ENCODE measurements around the gene RILP.
A peak's percentile ranks its signal among the peaks of the same experiment; 100 is the strongest.
"Not testable (repeated sequence)": the region's sequence is repeated elsewhere in the genome, so short reads cannot be mapped to it uniquely, and the experiment has no call there.

The RILP gene

DNA sequence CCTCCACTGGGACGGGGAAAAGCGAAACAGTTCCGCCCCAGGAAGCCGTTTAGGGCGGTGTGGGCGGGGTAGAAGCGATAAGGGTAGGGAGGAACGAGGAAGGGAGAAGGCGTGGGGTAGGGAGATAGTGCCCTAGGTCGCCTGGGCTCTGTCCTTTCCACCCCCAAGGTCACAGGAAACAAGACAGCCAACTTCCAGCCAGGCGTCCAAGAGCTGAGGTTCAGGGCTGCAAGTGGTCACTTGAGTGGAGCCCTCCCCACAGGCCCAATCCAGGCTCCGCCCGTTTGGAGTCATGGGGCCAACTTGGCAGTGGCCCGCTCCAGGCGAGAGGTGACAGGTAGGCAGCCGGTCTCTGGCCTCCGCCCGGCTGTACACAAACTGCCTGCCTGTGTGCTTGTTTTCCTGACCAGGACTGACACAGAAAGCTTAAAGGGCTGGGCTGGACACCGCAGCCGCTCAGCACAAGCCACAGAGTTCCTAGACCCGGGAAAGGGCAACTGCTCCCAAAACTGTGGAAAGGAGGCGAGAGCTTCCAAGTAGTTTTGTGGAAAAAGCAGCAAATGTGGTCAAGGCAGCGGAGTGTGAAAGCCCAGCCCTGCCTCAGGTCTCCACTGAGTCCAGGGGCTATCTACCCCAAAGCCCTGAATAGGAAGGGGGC lies at the start of gene RILP:
Gene RILP, minus strand, starts transcription at position 23 of the 658 bp plus-strand sequence. CDS start 62 bp downstream, outside the sequence.
- H3K4me3 ChIP-seq (replicated peaks; ENCODE audit: low read depth, low read length): peak within 1 kb of the TSS; percentile 57
- DNase-seq (ENCODE audit: low read depth): peak; percentile 29
- TF ChIP-seq, protein P1, sequence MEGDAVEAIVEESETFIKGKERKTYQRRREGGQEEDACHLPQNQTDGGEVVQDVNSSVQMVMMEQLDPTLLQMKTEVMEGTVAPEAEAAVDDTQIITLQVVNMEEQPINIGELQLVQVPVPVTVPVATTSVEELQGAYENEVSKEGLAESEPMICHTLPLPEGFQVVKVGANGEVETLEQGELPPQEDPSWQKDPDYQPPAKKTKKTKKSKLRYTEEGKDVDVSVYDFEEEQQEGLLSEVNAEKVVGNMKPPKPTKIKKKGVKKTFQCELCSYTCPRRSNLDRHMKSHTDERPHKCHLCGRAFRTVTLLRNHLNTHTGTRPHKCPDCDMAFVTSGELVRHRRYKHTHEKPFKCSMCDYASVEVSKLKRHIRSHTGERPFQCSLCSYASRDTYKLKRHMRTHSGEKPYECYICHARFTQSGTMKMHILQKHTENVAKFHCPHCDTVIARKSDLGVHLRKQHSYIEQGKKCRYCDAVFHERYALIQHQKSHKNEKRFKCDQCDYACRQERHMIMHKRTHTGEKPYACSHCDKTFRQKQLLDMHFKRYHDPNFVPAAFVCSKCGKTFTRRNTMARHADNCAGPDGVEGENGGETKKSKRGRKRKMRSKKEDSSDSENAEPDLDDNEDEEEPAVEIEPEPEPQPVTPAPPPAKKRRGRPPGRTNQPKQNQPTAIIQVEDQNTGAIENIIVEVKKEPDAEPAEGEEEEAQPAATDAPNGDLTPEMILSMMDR (IDR thresholded peaks at IDR 0.05; ENCODE audit: low read length, missing control alignments): no peak

DNA sequence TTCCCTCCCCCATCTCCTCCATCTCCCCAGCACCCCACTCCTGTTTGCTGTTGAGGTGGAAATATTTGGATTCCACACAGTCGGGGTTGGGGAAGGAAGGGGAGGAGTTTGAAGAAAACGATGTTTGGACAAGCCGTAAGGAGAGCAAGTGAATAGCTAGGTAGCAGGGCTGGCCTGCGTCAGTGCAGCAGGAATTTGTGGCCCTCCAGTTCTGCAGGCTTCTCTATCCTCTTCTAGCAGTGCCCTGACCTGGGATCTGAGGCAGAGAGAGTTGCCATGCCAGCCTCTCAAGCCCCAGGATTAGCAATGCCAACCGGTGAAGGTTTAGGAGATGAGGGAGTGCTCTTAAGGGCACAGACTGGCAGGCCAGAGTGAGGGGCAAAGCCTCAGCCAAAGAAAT lies 48.0 kb upstream of the RILP start:
- no peak overlapping the region for H3K4me3 ChIP-seq (replicated peaks; ENCODE audit: low read depth, low read length)
- TF ChIP-seq, protein P1 (IDR thresholded peaks at IDR 0.05; ENCODE audit: low read length, missing control alignments): no peak
- no peak for DNase-seq (ENCODE audit: low read depth)

- H3K4me3 ChIP-seq (replicated peaks; ENCODE audit: low read depth, low read length): no peak overlapping the region
- TF ChIP-seq, protein P1 (IDR thresholded peaks at IDR 0.05; ENCODE audit: low read length, missing control alignments): no peak
- no peak for DNase-seq (ENCODE audit: low read depth)
Observed at GRCh38 chr17:1695365-1695764, 45.7 kb upstream of the RILP start.

DNA sequence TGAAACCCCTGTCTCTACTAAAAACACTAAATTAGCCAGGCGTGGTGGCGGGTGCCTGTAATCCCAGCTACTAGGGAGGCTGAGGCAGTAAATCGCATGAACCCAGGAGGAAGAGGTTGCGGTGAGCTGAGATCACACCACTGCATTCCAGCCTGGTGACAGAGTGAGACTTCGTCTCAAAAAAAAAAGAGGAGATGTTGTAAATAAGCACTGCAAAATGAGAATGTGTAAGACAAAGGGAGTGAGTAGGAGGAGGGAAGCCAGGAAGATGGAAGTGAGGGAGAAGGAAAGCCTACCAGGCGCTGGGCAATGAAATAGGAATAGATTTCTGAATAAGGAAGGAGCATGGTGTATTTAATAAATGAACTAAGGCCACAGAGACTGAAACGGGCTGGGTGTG lies 43.7 kb upstream of the RILP start:
- TF ChIP-seq, protein P1 (IDR thresholded peaks at IDR 0.05; ENCODE audit: low read length, missing control alignments): no peak
- no peak for DNase-seq (ENCODE audit: low read depth)

DNA sequence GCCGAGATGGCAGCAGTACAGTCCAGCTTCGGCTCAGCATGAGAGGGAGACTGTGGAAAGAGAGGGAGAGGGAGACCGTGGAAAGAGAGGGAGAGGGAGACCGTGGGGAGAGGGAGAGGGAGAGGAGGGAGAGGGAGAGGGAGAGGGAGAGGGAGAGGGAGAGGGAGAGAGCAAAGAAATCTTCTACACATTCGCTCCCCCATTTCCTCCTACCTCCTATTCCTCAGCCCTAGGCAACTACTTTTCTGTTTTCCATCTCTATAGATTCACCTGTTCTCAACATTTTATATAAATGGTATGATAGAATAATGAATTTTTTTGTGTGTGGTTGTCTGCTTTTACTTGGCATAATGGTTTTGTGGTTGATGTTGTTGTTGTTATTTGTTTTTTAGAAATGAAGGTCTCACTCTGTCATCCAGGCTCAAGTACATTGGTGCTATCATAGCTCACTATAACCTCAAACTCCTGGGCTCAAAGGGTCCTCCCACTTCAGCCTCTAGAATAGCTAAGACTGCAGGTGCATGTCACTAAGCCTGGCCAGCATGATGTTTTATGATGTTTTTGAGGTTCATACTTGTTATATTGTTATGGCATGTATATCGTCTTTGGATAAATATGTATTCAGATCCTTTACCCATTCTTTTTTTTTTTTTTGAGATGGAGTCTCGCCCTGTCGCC lies 41.0 kb upstream of the RILP start:
- no peak overlapping the region for H3K4me3 ChIP-seq (replicated peaks; ENCODE audit: low read depth, low read length)
- TF ChIP-seq, protein P1 (IDR thresholded peaks at IDR 0.05; ENCODE audit: low read length, missing control alignments): no peak
- no peak for DNase-seq (ENCODE audit: low read depth)

More for the DNA sequence above, 43.7 kb upstream of the RILP start:
- no peak overlapping the region for H3K4me3 ChIP-seq (replicated peaks; ENCODE audit: low read depth, low read length)

DNA sequence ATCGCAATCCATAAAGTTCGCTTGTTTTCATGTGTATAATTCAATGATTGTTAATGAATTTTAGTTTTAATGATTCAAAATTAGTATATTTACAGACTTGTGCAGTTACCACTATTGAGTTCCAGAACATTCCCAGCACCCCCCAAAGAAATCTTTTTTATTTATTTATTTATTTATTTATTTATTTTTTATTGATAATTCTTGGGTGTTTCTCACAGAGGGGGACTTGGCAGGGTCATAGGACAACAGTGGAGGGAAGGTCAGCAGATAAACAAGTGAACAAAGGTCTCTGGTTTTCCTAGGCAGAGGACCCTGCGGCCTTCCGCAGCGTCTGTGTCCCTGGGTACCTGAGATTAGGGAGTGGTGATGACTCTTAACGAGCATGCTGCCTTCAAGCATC lies 38.7 kb upstream of the RILP start:
- DNase-seq (ENCODE audit: low read depth); H3K4me3 ChIP-seq (replicated peaks; ENCODE audit: low read depth, low read length): not testable (repeated sequence)

GRCh38 chr17:1686086-1686485 lies 36.4 kb upstream of the RILP start:
- no peak for DNase-seq (ENCODE audit: low read depth)
- no peak overlapping the region for H3K4me3 ChIP-seq (replicated peaks; ENCODE audit: low read depth, low read length)
- TF ChIP-seq, protein P1 (IDR thresholded peaks at IDR 0.05; ENCODE audit: low read length, missing control alignments): no peak
